MCF 10A (cell line): Measurements from ENCODE around the gene HELQ. TPM values are rescaled to one million over a fixed set of nuclear protein-coding genes. Genes with fewer than 3 reads are reported as not detected.

Experiments
- BruUV-seq: library from RNA; stranded (reverse); fragments of 400-500 nt; replicated peaks from 2 replicates; lab custom pipeline; 2021; lab: Mats Ljungman, UMichigan
- CTCF ChIA-PET: fragments of 300-600 bp; sonication (Branson Sonifier 250); formaldehyde crosslinking; extraction: SDS; loops from one replicate; lab custom pipeline; 2021; ENCODE audit warnings: antibody characterized with exemption, inconsistent platforms; lab: Yijun Ruan, JAX
- POLR2A ChIA-PET: fragments of 300-600, 350-650 bp; sonication (Branson Sonifier 250); formaldehyde crosslinking; extraction: SDS; loops from one replicate; lab custom pipeline; 2020; ENCODE audit warnings: antibody characterized with exemption, inconsistent platforms; lab: Yijun Ruan, JAX
- DNase-seq: peaks from one replicate; pipeline ENCODE4 v3.0.0-alpha.2; 2018; ENCODE audit not compliant: unreplicated experiment
- H3K27ac Mint-ChIP-seq: one replicate; pipeline ENCODE4 v1.8.0; 2022; ENCODE audit warnings: mild to moderate bottlenecking, low read depth, mixed read lengths; ENCODE audit not compliant: unreplicated experiment
- H3K27me3 Mint-ChIP-seq: one replicate; pipeline ENCODE4 v1.8.0; 2022; ENCODE audit warnings: mixed read lengths; ENCODE audit not compliant: insufficient read depth, unreplicated experiment
- H3K36me3 Mint-ChIP-seq: one replicate; pipeline ENCODE4 v1.8.0; 2022; ENCODE audit warnings: mild to moderate bottlenecking, moderate library complexity, mixed read lengths; ENCODE audit not compliant: insufficient read depth, unreplicated experiment
- H3K4me1 Mint-ChIP-seq: one replicate; pipeline ENCODE4 v1.8.0; 2022; ENCODE audit warnings: mixed read lengths; ENCODE audit not compliant: insufficient read depth, unreplicated experiment
- H3K4me3 Mint-ChIP-seq: one replicate; pipeline ENCODE4 v1.8.0; 2022; ENCODE audit warnings: mild to moderate bottlenecking, moderate library complexity, mixed read lengths; ENCODE audit not compliant: unreplicated experiment
- H3K9me3 Mint-ChIP-seq: one replicate; pipeline ENCODE4 v1.8.0; 2022; ENCODE audit warnings: mixed read lengths; ENCODE audit not compliant: unreplicated experiment
- CTCF ChIP-seq: fragments of 200-600 bp; IDR thresholded peaks from one replicate; pipeline ENCODE4 v1.8.0; 2022; ENCODE audit warnings: antibody characterized with exemption, mild to moderate bottlenecking; ENCODE audit not compliant: unreplicated experiment
- intact Hi-C: fragments of 100-400 bp; cut with micrococcal nuclease; formaldehyde crosslinking; loops from 2 replicates; pipeline ENCODE4 v1.14.1; 2022
- total RNA-seq: library from RNA; stranded (reverse); gene quantifications from 2 replicates; pipeline ENCODE4 v1.2.3, GENCODE V29; 2022

Gene HELQ
- total RNA-seq, 1 experiment from 2014 or later = 12.8 TPM

DNA sequence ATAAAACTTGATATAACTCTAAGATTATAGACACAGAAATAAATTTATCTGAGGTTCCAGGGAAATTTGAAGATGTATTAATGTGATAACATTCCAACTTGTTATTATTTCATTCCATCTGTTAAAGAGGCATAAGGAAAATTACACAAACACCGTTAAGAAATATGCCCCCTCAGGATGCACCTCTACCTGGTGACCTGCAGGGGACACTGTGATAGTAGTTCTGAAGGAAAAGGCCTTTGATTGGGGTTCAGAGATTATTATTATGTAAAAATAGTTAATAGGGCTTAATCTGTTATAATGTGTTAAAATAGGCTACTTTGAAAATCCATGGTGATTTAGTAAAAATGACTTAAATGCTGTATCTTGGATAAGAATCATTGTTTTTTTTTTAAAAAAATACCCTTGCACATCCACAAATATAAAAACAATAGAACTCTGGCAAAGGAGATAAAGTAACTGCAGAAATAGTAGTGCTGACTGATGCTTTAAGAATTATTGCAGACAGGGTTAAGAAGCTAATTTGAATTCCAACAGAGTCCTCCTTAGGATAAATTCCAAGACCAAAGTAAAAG lies 35.3 kb upstream of the HELQ start:
- ChIA-PET CTCF (interaction anchor here (0.7 to 3.8 kb wide), 10 partner anchors 8 to 556 kb away, joined by 3 to 49 read pairs (median 4); no protein-coding TSS in a partner anchor), POLR2A (interaction anchor here (0.5 to 0.7 kb wide), 2 partner anchors 91 to 177 kb away, joined by 3 read pairs; no protein-coding TSS in a partner anchor)
- Mint-ChIP-seq H3K9me3 (no peaks in the 10 kb centered on the region), H3K36me3 (no peaks in the 10 kb centered on the region), H3K4me3 (no peak overlapping the region), H3K4me1 (no peaks in the 10 kb centered on the region), H3K27me3 (no peaks in the 10 kb centered on the region), H3K27ac (no peak overlapping the region)
- TF ChIP-seq CTCF = peak; percentile 74
- BruUV-seq = no TSS peak
- peak; percentile 55 for DNase-seq
- intact Hi-C loops = loop anchor here (1.0 kb wide), 1 partner anchor 149 kb away; no protein-coding TSS in a partner anchor

GRCh38 chr4:83489711-83490326 lies 34.2 kb upstream of the HELQ start:
- Mint-ChIP-seq H3K9me3 (no peaks in the 10 kb centered on the region), H3K4me3 (no peak overlapping the region), H3K27ac (no peak overlapping the region), H3K36me3 (no peaks in the 10 kb centered on the region), H3K4me1 (no peaks in the 10 kb centered on the region), H3K27me3 (no peaks in the 10 kb centered on the region)
- ChIA-PET POLR2A (no interaction called here), CTCF (interaction anchor here (0.6 to 3.8 kb wide), 3 partner anchors 153 to 1245 kb away, joined by 3 to 49 read pairs (median 5); no protein-coding TSS in a partner anchor)
- intact Hi-C loops = no loop called here
- no peak for TF ChIP-seq CTCF
- DNase-seq = no peak
- no TSS peak for BruUV-seq

GRCh38 chr4:83486457-83487129 lies 31.0 kb upstream of the HELQ start:
- no peaks in the 10 kb centered on the region for H3K4me1 Mint-ChIP-seq

More at GRCh38 chr4:83486457-83487129, 31.0 kb upstream of the HELQ start:
- no TSS peak for BruUV-seq
- no peak for TF ChIP-seq CTCF
- no peak for DNase-seq
- no peaks in the 10 kb centered on the region for H3K27me3 Mint-ChIP-seq
- H3K36me3 Mint-ChIP-seq = peaks cover under 1% of the 10 kb centered on the region
- no peak overlapping the region for H3K4me3 Mint-ChIP-seq
- intact Hi-C loops = no loop called here
- POLR2A ChIA-PET = interaction anchor here (0.9 to 2.4 kb wide), 6 partner anchors 9 to 132 kb away, joined by 3 to 8 read pairs (median 5); partner anchors contain the start of genes GPAT3, HELQ and MRPS18C
- CTCF ChIA-PET = interaction anchor here (0.6 to 1.5 kb wide), 4 partner anchors 132 to 475 kb away, joined by 3 to 6 read pairs (median 3); no protein-coding TSS in a partner anchor
- H3K9me3 Mint-ChIP-seq = no peaks in the 10 kb centered on the region
- no peak overlapping the region for H3K27ac Mint-ChIP-seq
